ENCODE measurements around the gene OXCT1.
"Not testable (repeated sequence)": the region's sequence is repeated elsewhere in the genome, so short reads cannot be mapped to it uniquely, and the experiment has no call there.

OXCT1 gene

DNA sequence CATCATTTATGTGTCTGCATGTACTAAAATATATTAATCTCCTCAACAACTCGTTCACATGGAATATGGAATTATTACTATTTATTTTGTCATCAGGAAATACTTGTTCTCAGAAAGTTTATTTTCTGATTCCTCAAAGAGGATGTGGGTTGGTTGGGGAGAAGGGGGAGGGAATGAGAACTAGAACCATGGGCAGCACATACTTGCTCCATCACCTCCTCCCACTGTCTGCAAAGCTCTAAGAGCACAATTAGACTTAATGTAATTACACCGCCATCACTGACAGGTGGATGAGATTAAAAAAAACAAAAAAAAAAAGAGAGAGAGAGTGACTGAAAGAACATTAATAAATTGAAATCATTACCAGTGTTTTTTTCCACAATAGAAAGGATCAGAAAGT is 98.2 kb downstream of the OXCT1 start:
- DNase-seq: no peak

DNA sequence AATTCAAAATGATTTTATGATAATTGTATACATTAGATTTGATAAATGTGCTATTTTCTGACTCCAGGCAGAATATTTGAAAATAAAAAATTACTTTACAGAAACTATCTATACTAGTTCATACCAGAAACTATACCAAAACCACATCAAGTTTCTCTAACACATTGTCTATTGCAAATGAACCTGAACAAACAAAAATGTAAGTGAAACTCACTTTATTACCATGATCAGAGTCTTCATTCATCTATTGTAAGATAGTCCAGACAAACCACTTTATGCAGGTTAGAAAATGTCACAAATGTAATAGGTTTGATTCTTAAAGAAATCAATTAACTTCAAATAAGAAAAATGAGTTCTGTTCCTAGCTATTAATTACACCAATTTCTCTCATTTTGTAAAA is 99.4 kb downstream of the OXCT1 start:
- no peak for DNase-seq

DNA sequence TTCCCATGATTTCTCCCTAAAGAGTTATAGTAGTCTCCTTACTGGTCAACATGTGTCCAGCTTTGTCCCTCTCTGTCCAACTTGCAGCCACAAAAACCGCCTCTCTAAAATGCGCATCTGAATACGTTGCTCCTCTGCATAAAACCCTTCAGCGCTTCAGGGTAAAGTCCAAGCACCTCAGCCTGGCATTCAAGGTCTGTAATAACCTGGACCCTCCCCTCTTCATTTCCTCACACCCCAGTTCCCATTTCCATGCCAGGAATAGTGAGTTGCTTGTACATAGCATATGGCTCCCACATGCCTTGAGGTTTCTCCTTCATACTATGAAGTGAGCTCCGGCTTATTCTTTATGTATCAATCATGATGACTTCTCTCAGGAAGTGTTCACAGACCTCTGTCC is 101.5 kb downstream of the OXCT1 start:
- DNase-seq: no peak

DNA sequence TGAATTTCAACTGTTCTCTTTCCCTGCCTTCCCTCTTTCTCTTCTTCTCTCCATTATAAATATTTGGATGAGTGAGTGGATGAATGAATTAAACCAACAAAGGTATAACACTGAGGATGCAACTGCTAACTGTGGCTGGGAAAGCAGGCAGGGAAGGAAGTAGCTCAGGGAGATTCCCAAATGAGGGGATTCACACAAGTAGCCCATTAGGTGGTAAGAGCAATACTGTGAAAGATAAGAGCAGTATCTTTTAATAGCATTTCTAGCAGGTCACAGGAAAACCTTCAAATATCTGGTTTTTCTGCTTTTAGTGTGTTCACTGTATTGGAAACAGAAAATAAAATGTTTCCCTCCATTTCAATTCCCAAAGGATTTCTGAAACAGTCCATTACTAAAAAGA is 105.6 kb downstream of the OXCT1 start:
- DNase-seq: no peak

DNA sequence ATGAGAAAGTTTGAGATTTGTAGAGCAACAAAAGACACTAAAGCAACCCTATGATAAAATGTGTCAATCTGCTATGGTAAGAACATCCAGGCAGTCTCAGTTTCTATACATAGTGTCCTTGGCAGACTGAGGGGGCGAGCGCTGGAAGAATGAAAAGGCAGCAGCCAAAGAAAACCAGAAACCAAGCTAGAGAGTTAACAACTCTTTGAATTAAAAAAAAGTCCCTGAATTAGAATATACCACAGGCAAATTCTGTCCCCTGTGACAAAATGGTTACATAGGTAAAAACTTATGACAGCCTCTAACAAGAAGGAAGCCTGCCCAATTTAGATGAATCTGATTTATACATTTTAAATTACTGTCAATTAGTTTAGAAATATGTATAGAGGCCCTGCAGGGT is 106.7 kb downstream of the OXCT1 start:
- no peak for DNase-seq

DNA sequence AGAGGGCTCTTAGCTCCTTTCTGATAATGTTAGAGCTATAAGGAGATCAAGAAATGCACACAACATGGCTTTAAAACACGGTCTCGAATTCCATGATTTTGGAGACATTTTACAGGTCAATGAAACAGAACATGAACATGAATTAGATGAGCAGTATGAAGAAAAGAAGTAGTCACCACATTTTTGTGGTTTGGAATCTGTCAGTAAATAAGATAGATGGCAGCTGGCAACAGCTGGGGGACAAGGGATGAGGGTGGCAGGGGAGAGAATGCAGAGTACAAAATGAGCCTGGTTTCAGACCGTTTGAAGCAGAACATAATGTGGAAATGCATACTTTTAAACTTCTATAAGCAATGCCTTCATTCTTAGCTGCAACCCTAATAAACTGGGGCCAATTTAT is 107.1 kb downstream of the OXCT1 start:
- no peak for DNase-seq

DNA sequence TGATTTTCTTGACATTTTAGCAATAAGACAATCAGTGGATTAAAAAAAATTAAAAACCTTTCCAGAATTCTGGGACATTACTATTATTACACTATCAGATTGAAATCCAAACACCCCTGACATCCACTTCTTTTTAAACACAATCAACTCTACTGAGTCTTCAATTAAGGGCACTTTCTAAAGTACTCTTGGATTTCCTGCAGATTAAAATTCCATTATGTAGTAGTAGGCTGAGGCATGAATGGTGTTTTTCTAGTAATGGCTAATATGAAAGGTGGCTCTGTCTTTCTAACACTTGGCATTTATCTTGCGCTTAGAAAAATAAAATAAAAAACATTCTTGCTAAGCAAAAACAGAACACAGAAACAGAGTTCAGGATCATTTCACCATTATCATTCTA is 107.8 kb downstream of the OXCT1 start:
- DNase-seq: no peak

DNA sequence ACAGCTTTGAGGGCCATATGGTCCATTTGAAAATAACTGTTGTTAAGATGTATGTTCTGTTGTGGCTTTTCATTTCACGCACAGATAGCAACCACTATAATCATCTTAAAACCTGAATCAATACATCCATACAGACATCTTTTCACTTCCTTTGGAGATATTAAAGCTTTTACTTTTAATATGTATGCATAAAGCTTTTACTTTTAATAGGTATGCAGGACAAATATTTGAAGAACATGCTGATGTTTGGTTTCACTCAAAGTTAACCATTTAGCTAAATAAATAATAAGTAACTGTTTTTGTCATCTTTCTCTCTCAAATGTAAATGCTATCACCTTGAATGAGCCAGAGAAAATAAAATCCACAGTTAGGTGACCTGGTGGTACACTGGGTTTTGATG is 108.6 kb downstream of the OXCT1 start:
- DNase-seq: no peak

DNA sequence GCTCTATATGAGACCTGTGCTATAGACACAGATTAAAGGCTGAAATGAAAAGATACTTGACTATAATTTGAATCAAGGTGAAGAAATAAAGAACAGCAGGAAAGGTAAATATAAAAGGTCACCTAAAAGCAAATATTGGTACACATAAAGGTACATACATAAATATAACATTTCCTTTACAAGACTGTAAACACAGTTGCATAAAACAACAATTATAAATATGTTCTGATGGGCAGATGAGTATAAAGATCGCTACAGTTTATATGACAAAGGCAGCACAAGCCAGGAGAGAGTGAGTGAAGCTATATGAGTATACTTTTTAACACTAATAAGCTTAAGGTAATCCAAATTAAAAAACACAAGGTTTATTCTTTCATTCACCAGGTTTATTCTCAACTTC is 114.5 kb downstream of the OXCT1 start:
- DNase-seq: no peak

DNA sequence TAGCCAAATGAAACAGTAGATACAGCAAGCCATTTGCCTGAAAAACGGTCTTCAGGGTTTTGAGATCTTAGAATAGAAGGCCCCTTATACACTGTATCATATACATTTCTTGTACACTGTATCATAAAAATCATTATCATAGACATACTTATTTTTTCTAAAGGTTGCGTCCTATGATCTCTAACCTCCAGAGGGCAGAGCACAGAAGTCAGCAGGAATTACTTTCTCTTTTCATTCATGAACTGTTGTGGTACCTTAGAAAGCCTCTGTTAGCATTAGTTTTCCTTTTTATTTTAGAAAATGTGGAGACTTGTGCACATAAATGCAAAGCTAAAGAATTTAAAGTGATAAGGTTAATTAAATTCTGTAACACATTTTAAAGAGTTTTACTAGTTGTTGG is 115.4 kb downstream of the OXCT1 start:
- DNase-seq: no peak

DNA sequence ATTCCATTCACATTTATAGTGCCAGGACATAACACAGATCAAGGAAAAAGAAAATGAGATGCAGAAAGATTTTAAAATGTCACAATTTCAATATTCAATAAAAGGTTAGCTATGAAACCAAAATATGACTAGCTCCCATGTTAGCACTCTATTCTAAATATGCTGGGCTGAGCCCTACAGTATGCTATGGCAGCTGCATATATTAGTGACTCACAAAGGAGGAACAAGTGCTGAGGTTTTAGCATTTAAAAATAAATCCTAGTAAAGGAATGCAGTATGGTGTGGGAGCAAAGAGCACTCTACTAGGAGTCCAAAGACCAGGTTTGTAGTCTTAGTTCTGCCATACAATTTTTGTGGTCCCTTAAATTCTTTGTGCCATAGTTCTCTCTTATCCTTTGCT is 118.4 kb downstream of the OXCT1 start:
- no peak for DNase-seq

DNA sequence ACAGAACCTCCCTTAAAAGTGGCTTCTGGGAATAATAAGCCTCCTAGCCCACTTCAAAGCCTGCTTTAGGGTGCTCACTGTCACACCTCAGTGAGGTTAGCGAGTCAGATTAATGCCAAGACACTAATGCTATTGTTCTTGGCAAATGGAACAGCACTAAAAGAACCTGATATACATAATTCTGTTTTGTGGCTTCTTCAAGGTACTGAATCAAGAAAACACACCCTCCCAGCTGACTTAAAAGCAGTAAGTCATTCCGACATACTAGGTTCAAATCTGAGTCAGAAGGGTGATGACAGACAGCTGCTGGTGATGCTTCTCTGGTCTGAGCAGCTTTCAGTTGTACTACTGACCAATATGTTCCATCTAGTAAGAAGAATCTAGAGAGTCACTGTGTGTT is 121.6 kb downstream of the OXCT1 start:
- no peak for DNase-seq

DNA sequence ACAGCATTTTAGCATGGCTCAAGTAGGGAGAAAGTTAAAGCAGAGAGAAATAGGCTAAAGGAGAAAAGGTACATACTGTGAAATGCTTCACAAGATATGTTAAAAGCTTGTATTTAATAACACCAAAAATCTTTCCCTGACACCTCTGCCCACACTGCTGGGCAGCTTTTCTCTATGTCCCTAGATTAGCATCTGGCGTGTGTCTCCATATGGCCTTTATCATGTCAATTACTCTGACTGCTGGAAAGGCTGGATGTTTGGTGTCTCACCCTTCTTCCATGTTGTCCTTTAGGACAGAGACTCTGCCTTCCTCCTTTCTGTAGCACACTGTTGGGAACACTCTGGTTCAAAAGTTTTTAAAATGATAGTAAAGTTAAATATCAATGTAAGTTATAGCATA is 122.5 kb downstream of the OXCT1 start:
- DNase-seq: no peak

DNA sequence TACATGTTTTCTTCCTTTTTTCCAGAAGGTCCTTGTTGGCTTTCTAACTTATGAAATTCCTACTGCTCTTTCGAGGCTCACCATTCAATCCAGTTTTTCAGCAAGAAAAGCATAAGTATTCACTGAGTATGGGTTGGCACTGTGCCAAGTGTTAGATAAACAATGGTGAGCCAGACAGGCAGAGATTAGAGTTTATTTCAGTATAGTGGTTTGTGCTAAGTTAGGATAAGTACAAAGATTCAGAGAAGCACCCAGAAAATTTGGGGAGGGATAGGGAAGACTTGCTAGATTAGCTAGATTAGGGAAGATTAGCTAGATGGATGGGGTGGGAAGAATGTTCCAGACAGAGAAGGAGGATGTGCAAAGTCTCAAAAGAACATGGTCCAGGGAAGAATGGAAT is 122.9 kb downstream of the OXCT1 start:
- DNase-seq: no peak

DNA sequence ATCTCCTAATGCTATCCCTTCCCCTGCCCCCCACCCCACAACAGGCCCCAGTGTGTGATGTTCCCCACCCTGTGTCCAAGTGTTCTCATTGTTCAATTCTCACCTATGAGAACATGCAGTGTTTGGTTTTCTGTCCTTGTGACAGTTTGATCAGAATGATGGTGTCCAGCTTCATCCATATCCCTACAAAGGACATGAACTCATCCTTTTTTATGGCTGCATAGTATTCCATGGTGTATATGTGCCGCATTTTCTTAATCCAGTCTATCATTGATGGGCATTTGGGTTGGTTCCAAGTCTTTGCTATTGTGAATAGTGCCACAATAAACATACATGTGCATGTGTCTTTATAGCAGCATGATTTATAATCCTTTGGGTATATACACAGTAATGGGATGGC is 127.6 kb downstream of the OXCT1 start:
- not testable (repeated sequence) for DNase-seq

DNA sequence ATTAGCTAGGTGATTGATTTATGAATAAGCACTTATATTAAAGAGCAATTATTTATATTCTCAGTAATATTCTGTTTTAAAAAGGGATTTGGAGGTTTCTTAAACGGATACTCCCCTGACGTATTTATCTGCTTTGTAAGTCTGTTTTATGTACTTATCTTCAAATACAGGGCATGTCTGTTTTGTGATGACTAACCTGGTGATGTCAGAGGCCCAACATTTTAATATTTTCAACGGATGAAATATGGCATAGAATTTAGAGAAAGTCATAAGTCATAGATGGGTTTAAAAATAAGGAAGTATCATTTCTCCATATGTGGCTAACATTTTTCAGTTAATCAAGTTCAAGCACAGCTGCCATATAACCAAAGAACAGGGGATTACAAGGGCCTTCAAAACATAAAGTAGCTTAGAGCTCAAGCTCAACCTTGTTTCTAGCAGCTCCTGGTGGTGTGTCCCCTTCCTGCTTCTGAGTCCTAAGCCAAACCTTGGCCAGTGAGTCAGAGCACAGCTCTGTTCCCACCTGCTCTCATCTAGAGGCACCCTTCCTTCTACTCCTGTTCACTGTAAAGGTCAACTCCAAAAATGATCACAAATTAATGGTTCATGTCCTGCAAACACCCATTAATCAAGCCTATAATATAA is 131.4 kb downstream of the OXCT1 start:
- no peak for DNase-seq

DNA sequence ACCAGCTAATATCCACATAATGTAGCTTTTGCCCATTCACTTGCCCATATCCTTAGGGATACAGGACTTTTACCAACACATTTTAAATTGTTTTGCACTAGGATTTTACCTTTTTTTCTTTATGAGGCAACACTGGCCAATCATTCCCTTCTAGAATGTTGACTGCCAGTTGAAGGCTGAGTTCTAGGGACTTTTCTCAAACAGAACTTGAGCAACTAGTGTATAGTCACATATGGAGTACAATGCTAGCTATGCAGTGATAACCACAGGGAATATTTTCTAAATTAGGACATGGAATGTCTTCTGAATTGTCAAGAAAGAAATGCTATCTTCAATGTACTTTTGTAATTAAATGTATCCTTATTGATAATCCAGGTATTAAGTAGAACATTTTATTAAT is 133.6 kb downstream of the OXCT1 start:
- no peak for DNase-seq

DNA sequence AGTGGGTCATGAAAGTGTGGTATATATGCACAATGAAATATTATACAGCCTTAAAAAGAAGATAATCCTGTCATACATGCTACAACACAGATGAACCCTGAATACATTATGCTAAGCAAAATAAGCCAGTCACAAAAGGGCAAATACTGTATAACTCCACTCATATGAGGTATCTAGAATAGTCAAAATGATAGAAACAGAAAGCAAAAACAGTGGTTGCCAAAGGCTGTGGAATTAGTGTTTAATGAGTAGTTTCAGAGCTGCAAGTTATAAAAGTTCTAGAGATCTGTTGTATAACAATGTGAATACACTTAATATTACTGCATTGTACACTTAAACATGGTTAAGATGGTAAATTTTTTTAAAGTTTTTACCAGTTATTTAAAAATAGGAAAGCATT is 135.0 kb downstream of the OXCT1 start:
- DNase-seq: no peak

DNA sequence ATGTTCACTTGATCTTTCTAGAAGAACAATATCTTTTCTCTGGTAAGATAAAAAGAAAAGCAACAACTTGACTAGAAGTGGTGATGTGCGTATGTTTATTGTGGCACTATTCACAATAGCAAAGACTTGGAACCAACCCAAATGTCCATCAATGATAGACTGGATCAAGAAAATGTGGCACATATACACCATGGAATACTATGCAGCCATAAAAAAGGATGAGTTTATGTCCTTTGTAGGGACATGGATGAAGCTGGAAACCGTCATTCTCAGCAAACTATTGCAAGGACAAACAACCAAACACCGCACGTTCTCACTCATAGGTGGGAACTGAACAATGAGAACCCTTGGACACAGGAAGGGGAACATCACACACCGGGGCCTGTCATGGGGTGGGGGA is 140.8 kb downstream of the OXCT1 start:
- DNase-seq: not testable (repeated sequence)

DNA sequence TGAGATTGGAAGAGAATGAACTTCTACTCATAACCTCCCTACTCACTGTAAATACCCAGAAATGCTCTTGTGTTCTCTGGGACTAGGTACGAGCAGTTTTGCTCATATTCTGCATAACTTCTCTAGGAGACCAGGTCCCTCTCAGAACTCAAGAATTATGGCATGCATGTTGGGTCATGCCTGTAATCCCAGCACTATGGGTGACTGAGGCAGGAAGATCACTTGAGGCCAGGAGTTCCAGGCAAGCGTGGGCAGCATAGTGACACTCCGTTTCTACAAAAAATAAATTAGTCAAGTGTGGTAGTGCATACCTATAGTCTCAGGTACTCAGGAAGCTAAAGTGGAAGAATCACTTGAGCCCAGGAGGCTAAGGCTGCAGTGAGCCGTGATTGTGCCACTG is 141.9 kb downstream of the OXCT1 start:
- DNase-seq: no peak

DNA sequence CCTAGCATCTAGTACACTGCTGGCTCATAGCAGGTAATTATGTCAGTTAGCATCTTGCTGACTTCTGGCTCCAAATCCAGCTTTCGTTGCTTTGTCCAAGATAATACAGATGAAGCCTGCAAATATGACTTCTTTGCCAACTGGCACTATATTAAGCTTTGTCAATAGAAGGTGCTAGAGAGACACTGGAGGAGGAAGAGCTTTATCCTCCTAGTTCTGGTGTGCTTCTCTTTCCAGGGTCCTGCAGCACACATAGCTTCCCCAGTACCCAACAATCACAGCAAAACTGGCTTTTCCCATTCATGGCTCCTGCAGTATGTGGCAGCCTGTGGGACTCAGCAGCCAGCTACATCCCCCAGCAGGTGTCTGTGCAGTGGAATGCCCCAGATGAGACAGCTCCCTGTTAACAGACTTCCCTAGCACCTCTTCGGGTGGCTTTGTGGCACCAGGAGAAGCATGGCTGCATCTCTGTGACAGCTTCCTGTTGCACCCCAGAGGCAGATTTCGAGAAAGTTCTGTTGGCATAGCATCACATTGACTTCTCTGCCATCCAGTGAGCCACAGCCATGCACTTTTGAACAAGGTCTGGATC is 147.8 kb downstream of the OXCT1 start:
- DNase-seq: no peak

DNA sequence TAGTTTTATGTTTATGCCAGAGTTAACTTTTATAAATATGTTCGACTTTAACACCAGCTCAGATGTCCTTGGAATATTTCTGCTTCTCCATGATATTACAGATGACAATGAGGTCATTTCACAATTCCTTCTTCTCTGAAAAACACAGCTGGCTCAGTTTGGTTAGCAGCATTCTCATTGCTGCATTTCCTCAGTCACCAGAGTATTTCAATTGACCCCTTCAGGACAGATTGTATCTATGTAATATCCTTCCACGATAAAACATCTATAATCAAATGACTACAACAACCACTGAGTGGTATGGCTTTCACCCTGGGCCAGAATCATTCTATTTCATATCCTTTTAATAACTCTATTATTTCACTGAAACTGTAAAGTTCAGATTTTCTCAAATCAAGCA is 148.7 kb downstream of the OXCT1 start:
- no peak for DNase-seq

DNA sequence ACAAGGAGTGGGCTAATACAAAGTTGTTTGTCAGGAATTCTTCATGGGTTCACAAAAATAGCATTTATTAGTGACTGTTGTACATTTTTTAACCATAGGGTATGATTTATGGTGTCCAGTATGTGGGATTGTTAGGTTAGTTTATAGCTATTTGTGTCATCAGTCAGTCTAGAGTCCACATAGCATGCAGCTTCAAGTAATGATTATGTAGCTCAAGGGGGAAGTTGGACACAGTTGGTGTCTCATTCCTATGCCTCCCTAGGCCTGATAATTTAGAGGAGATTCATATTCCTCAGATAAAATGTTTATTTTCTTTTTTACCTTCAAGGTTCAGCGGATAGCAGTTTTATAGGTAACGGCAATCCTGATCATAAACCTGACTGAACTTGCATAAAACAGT is 153.8 kb downstream of the OXCT1 start:
- DNase-seq: no peak

DNA sequence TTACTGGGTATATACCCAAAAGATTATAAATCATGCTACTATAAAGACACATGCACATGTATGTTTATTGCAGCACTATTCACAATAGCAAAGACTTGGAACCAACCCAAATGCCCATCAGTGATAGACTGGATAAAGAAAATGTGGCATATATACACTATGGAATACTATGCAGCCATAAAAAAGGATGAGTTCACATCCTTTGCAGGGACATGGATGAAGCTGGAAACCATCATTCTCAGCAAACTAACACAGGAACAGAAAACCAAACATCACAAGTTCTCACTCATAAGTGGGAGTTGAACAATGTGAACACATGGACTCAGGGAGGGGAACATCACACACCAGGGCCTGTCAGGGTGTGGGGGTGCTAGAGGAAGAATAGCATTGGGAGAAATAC is 155.8 kb downstream of the OXCT1 start:
- DNase-seq: not testable (repeated sequence)

DNA sequence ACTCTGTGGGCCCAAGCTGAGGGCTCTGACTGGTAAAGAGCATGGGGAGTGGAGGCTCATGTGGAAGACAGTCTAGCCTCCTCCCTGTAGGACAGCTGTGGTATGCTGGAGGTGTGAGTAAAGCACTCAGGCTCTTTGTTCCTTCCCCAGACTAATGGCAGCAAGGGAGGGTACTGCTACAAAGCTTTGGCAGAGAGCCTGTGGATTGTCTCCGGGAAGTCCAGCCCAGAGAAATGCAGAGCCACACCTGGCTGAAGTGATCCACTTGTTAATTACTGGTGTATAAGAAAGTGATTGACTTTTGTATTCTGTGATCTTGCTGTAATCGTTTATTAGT is 161.7 kb downstream of the OXCT1 start:
- no peak for DNase-seq

All from CD4-positive, alpha-beta T cell treated with Interleukin-17A for 4 hours (primary cell).